ENCODE data around the gene SLC29A3. TPM values are rescaled to one million over a fixed set of nuclear protein-coding genes. Genes with fewer than 3 reads are reported as not detected.

SLC29A3 gene
- total and polyA plus RNA-seq, 7 donors: 0.64 to 2.2 (median 0.81) TPM

DNA sequence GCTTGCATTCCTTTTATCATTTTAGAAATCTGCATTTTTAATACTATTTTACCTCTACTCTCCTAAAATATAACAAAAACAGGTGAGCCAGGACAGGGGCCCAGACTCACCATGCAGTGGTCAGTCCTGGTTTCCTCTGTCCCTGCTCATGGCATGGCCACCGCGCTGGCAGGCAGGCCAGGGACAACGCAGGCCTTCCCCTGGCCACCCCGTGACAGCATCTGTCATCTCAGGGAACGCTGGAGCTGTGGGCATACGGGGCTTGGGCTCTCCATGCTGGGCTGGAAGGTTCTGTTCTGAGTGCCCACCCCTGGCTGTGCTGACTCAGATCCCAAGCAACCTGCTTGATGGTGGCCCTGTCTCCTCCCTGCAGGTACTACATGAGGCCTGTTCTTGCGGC lies 42.5 kb downstream of the SLC29A3 start:
- H3K4me3 ChIP-seq: no peak overlapping the region
- TF ChIP-seq, protein P1, sequence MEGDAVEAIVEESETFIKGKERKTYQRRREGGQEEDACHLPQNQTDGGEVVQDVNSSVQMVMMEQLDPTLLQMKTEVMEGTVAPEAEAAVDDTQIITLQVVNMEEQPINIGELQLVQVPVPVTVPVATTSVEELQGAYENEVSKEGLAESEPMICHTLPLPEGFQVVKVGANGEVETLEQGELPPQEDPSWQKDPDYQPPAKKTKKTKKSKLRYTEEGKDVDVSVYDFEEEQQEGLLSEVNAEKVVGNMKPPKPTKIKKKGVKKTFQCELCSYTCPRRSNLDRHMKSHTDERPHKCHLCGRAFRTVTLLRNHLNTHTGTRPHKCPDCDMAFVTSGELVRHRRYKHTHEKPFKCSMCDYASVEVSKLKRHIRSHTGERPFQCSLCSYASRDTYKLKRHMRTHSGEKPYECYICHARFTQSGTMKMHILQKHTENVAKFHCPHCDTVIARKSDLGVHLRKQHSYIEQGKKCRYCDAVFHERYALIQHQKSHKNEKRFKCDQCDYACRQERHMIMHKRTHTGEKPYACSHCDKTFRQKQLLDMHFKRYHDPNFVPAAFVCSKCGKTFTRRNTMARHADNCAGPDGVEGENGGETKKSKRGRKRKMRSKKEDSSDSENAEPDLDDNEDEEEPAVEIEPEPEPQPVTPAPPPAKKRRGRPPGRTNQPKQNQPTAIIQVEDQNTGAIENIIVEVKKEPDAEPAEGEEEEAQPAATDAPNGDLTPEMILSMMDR (IDR thresholded peaks at IDR 0.05): no peak
- ATAC-seq (no peak), DNase-seq (no peak)
- WGBS, 3 donors: 93 to 95% (median 94%) methylated on average over 7 of the region's 7 CpGs
- H3K9me3 ChIP-seq: no peaks in the 10 kb centered on the region
- no peak overlapping the region for H3K27ac ChIP-seq
- H3K27me3 ChIP-seq (ENCODE audit: insufficient read depth in 3 of 3, low read length in 2 of 3): no peaks in the 10 kb centered on the region
- H3K4me1 ChIP-seq: no peaks in the 10 kb centered on the region
- H3K36me3 ChIP-seq (ENCODE audit: insufficient read depth in 1 of 2, low read depth in 1 of 2): peaks cover 0 to 13% of the 10 kb centered on the region in 2 donors
- intact Hi-C loops (cut with DNase I): no loop called here

DNA sequence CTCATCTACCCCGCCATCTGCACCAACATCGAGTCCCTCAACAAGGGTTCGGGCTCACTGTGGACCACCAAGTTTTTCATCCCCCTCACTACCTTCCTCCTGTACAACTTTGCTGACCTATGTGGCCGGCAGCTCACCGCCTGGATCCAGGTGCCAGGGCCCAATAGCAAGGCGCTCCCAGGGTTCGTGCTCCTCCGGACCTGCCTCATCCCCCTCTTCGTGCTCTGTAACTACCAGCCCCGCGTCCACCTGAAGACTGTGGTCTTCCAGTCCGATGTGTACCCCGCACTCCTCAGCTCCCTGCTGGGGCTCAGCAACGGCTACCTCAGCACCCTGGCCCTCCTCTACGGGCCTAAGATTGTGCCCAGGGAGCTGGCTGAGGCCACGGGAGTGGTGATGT lies 43.1 kb downstream of the SLC29A3 start:
- ATAC-seq: no peak
- H3K4me3 ChIP-seq: no peak overlapping the region
- H3K36me3 ChIP-seq (ENCODE audit: insufficient read depth in 1 of 2, low read depth in 1 of 2): peaks cover 0 to 10% of the 10 kb centered on the region in 2 donors
- no peak for DNase-seq
- intact Hi-C loops (cut with DNase I): no loop called here
- H3K4me1 ChIP-seq: no peaks in the 10 kb centered on the region
- no peak overlapping the region for H3K27ac ChIP-seq
- TF ChIP-seq, protein P1 (IDR thresholded peaks at IDR 0.05): no peak
- 94 to 96% (median 95%) methylated on average over 16 of the region's 16 CpGs for WGBS, 3 donors
- no peaks in the 10 kb centered on the region for H3K9me3 ChIP-seq
- H3K27me3 ChIP-seq (ENCODE audit: insufficient read depth in 3 of 3, low read length in 2 of 3): no peaks in the 10 kb centered on the region

DNA sequence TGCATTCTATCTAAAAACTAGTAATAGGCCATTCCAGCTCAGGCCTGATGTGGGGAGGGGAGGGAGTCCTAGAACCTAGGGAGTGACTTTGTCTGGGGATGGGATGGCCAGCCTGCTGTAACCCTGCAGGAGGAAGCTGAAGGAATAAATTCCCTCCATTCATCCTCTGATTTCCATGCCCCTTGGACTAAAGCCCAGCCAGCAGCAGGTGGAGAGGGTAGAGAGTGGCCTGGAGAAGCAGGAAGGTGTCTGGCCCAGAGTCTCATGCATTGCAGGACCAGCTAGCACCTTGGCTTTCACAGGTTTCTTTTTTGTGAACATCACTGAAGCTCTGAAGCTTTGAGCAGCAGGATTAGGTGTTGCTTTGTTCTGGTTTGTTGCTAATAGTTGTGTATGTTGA lies 44.9 kb downstream of the SLC29A3 start:
- intact Hi-C loops (cut with DNase I): no loop called here
- H3K4me3 ChIP-seq: no peak overlapping the region
- TF ChIP-seq, protein P1 (IDR thresholded peaks at IDR 0.05): no peak
- DNase-seq (no peak), ATAC-seq (no peak)
- peaks cover 0 to 7% of the 10 kb centered on the region in 2 donors for H3K36me3 ChIP-seq (ENCODE audit: insufficient read depth in 1 of 2, low read depth in 1 of 2)
- no peaks in the 10 kb centered on the region for H3K9me3 ChIP-seq
- no peak overlapping the region for H3K27ac ChIP-seq
- no peaks in the 10 kb centered on the region for H3K4me1 ChIP-seq
- no peaks in the 10 kb centered on the region for H3K27me3 ChIP-seq (ENCODE audit: insufficient read depth in 3 of 3, low read length in 2 of 3)

DNA sequence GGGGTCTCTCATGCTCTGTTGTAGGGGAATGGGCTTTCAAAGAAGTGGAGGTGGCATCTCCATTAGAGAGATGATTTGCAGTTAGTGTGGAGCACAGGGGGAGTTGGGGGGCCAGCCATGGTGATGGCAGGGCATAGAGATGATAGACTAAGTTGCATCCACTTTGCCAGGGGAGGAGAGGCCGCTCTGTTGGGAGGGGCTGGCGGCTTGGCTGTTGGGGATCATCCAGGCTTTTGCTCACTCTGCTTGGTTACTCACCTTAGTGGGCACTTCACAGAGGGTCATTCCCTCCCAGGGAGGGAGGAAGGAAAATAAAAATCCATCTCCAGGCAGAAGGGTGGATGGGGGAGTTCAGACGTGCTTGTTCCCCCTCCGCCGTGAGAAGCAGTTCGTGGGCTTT lies 46.3 kb downstream of the SLC29A3 start:
- no peaks in the 10 kb centered on the region for H3K4me1 ChIP-seq
- no peaks in the 10 kb centered on the region for H3K27me3 ChIP-seq (ENCODE audit: insufficient read depth in 3 of 3, low read length in 2 of 3)
- WGBS, 3 donors: 92 to 98% (median 94%) methylated on average over 6 of the region's 6 CpGs
- DNase-seq (no peak), ATAC-seq (no peak)
- no peak overlapping the region for H3K4me3 ChIP-seq
- intact Hi-C loops (cut with DNase I): no loop called here
- no peaks in the 10 kb centered on the region for H3K9me3 ChIP-seq
- no peak overlapping the region for H3K27ac ChIP-seq
- TF ChIP-seq, protein P1 (IDR thresholded peaks at IDR 0.05): no peak
- peaks cover 0 to 7% of the 10 kb centered on the region in 2 donors for H3K36me3 ChIP-seq (ENCODE audit: insufficient read depth in 1 of 2, low read depth in 1 of 2)

DNA sequence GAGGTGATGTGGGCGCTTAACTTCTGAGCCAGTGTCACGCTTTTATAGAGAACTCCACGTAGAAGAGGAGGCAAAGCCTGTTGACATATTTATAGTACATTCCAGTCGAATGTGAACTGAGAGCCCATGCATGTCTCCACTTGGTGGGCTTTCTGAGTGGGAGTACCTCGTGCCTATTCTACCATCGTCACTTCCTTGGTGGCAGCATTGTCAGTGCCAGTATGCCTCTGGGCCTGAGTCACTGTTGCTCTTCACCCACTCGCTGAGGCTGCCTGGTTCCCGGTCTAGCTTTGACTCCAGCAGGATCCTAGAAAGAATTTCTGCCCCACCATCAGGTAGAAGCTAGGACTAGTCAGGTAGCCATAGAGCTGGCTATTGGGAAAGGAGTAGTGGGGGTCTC lies 47.6 kb downstream of the SLC29A3 start:
- ATAC-seq (no peak), DNase-seq (no peak)
- intact Hi-C loops (cut with DNase I): no loop called here
- H3K27me3 ChIP-seq (ENCODE audit: insufficient read depth in 3 of 3, low read length in 2 of 3): no peaks in the 10 kb centered on the region
- TF ChIP-seq, protein P1 (IDR thresholded peaks at IDR 0.05): no peak
- H3K4me3 ChIP-seq: no peak overlapping the region
- H3K27ac ChIP-seq: no peak overlapping the region
- WGBS, 3 donors: 79 to 90% (median 87%) methylated on average over 8 of the region's 8 CpGs
- no peaks in the 10 kb centered on the region for H3K9me3 ChIP-seq
- no peaks in the 10 kb centered on the region for H3K4me1 ChIP-seq
- H3K36me3 ChIP-seq (ENCODE audit: insufficient read depth in 1 of 2, low read depth in 1 of 2): peaks cover 0 to 7% of the 10 kb centered on the region in 2 donors

All from psoas muscle (tissue), 8 donors.